Left renal cortex interstitium (tissue), 4 donors: ENCODE results near the gene INPP5J. TPM values are rescaled to one million over a fixed set of nuclear protein-coding genes. Genes with fewer than 3 reads are reported as not detected.

Experiments
- polyA plus RNA-seq, 4 donors: library from polyadenylated mRNA; unstranded; fragments of 120-200 nt; gene quantifications; one replicate each; pipeline ENCODE4 v1.2.1, GENCODE V29; 2013; ENCODE audit not compliant: insufficient read length in 4 of 4

Gene INPP5J
- polyA plus RNA-seq, 4 donors, result 4.2 to 7.8 (median 5.4) TPM

Other genes with a start within 250 kb of the INPP5J start
- gene MORC2, start 154.2 kb upstream of the INPP5J start, polyA plus RNA-seq, result 10 to 100 TPM; 29.0 to 36.7 (median 34.9) TPM
- gene TUG1, start 153.7 kb upstream of the INPP5J start, polyA plus RNA-seq, result 100 to 1,000 TPM; 179 to 223 (median 202) TPM
- gene SMTN, start 41.6 kb upstream of the INPP5J start, polyA plus RNA-seq, result 10 to 100 TPM; 30.5 to 57.4 (median 47.6) TPM
- 10 to 100 TPM in 2 of 4 donors, 1 to 10 TPM in 2; 8.6 to 23.9 (median 10.3) TPM for gene SELENOM, start 15.4 kb upstream of the INPP5J start, polyA plus RNA-seq
- under 1 TPM; 0.11 to 0.24 (median 0.20) TPM for gene PLA2G3, start 17.5 kb downstream of the INPP5J start, polyA plus RNA-seq
- gene RNF185, start 37.2 kb downstream of the INPP5J start, polyA plus RNA-seq, result 10 to 100 TPM; 51.6 to 56.7 (median 53.6) TPM
- gene LIMK2, start 89.3 kb downstream of the INPP5J start, polyA plus RNA-seq, result 10 to 100 TPM; 46.9 to 69.0 (median 56.2) TPM
- gene PIK3IP1, start 169.5 kb downstream of the INPP5J start, polyA plus RNA-seq, result 10 to 100 TPM; 11.6 to 14.3 (median 13.8) TPM
- 10 to 100 TPM; 70.3 to 85.0 (median 76.1) TPM for gene PATZ1, start 223.4 kb downstream of the INPP5J start, polyA plus RNA-seq